H1 (cell line): Measurements from ENCODE around the gene SERPING1. TPM values are rescaled to one million over a fixed set of nuclear protein-coding genes. Genes with fewer than 3 reads are reported as not detected.

Experiments
- BACH1 ChIP-seq: IDR thresholded peaks from 2 replicates; pipeline ENCODE4 v1.6.1; 2012; ENCODE audit warnings: low read length, improper control_type of control experiment
- CEBPB ChIP-seq: IDR thresholded peaks from 2 replicates; pipeline ENCODE4 v1.6.1; 2012; ENCODE audit warnings: low read depth, low read length
- CHD2 ChIP-seq: IDR thresholded peaks from 2 replicates; pipeline ENCODE4 v1.6.1; 2012; ENCODE audit warnings: low read length, improper control_type of control experiment
- FOSL1 ChIP-seq: IDR thresholded peaks from 2 replicates; pipeline ENCODE4 v1.6.1; 2011; ENCODE audit warnings: mild to moderate bottlenecking, low read depth, low read length, moderate library complexity; ENCODE audit not compliant: insufficient read depth
- HDAC6 ChIP-seq: IDR thresholded peaks from one replicate; pipeline ENCODE4 v1.7.1; 2012; ENCODE audit warnings: low read depth, mild to moderate bottlenecking, inconsistent platforms, low read length, moderate library complexity
- JUND ChIP-seq: IDR thresholded peaks from 2 replicates; pipeline ENCODE4 v1.6.1; 2011; ENCODE audit warnings: mild to moderate bottlenecking, improper control_type of control experiment, low read length
- POLR2AphosphoS5 ChIP-seq: IDR thresholded peaks from 2 replicates; pipeline ENCODE4 v1.6.1; 2011; ENCODE audit warnings: low read depth, low read length
- SP1 ChIP-seq: IDR thresholded peaks from 2 replicates; pipeline ENCODE4 v1.6.1; 2011; ENCODE audit warnings: low read depth, low read length
- YY1 ChIP-seq: IDR thresholded peaks from 2 replicates; pipeline ENCODE4 v1.6.1; 2011; ENCODE audit warnings: low read depth, mild to moderate bottlenecking, low read length
- polyA plus RNA-seq, 7 experiments: library from polyadenylated mRNA; depleted of rRNA in 3 of 7; stranded (reverse) in 5 of 7; unstranded in 2 of 7; fragments of >200 nt in 5 of 7; fragments of 200-250 nt in 2 of 7; gene quantifications; 1 replicate in 5 of 7; 2 replicates in 1 of 7; 4 replicates in 1 of 7; pipeline versions ENCODE4 v1.2.1 to v1.2.3, GENCODE V29; 2011 to 2013; ENCODE audit warnings: missing spikeins in 2 of 7, mixed read lengths in 2 of 7
- total RNA-seq: library from RNA; stranded (reverse); fragmentation: NEBNext Ultra II Directional; extraction: Animal tissue kit (Norgen Biotek cat#: 25700); gene quantifications from 2 replicates; pipeline ENCODE4 v1.2.1, GENCODE V29; 2021
- TF ChIP-seq, protein P1 (sequence below): fragments of 300-600 bp; sonication (generic); IDR thresholded peaks from 2 replicates; pipeline ENCODE4 v1.7.1; 2012; ENCODE audit warnings: low read length, moderate library complexity, mild to moderate bottlenecking, inconsistent platforms; ENCODE audit not compliant: insufficient replicate concordance

SERPING1 gene
- total and polyA plus RNA-seq, 2 of the 8 experiments (the other 6 are each of a cell fraction or from before 2014, with no cell fraction given), result 50.9 to 54.8 TPM

DNA sequence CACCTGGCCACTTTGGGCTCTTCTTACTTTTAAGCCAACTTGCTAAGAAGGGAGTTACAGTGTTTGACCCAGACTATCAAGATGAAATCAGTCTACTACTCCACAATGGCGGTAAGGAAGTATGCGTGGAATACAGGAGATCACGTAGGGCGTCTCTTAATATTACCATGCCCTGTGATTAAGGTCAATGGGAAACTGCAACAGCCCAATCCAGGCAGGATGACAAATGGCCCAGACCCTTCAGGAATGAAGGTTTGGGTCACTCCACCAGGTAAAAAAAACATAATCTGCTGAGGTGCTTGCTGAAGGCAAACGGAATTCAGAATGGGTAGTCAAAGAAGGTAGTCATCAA is 53.2 kb downstream of the SERPING1 start (continued):
- TF ChIP-seq, protein P1, sequence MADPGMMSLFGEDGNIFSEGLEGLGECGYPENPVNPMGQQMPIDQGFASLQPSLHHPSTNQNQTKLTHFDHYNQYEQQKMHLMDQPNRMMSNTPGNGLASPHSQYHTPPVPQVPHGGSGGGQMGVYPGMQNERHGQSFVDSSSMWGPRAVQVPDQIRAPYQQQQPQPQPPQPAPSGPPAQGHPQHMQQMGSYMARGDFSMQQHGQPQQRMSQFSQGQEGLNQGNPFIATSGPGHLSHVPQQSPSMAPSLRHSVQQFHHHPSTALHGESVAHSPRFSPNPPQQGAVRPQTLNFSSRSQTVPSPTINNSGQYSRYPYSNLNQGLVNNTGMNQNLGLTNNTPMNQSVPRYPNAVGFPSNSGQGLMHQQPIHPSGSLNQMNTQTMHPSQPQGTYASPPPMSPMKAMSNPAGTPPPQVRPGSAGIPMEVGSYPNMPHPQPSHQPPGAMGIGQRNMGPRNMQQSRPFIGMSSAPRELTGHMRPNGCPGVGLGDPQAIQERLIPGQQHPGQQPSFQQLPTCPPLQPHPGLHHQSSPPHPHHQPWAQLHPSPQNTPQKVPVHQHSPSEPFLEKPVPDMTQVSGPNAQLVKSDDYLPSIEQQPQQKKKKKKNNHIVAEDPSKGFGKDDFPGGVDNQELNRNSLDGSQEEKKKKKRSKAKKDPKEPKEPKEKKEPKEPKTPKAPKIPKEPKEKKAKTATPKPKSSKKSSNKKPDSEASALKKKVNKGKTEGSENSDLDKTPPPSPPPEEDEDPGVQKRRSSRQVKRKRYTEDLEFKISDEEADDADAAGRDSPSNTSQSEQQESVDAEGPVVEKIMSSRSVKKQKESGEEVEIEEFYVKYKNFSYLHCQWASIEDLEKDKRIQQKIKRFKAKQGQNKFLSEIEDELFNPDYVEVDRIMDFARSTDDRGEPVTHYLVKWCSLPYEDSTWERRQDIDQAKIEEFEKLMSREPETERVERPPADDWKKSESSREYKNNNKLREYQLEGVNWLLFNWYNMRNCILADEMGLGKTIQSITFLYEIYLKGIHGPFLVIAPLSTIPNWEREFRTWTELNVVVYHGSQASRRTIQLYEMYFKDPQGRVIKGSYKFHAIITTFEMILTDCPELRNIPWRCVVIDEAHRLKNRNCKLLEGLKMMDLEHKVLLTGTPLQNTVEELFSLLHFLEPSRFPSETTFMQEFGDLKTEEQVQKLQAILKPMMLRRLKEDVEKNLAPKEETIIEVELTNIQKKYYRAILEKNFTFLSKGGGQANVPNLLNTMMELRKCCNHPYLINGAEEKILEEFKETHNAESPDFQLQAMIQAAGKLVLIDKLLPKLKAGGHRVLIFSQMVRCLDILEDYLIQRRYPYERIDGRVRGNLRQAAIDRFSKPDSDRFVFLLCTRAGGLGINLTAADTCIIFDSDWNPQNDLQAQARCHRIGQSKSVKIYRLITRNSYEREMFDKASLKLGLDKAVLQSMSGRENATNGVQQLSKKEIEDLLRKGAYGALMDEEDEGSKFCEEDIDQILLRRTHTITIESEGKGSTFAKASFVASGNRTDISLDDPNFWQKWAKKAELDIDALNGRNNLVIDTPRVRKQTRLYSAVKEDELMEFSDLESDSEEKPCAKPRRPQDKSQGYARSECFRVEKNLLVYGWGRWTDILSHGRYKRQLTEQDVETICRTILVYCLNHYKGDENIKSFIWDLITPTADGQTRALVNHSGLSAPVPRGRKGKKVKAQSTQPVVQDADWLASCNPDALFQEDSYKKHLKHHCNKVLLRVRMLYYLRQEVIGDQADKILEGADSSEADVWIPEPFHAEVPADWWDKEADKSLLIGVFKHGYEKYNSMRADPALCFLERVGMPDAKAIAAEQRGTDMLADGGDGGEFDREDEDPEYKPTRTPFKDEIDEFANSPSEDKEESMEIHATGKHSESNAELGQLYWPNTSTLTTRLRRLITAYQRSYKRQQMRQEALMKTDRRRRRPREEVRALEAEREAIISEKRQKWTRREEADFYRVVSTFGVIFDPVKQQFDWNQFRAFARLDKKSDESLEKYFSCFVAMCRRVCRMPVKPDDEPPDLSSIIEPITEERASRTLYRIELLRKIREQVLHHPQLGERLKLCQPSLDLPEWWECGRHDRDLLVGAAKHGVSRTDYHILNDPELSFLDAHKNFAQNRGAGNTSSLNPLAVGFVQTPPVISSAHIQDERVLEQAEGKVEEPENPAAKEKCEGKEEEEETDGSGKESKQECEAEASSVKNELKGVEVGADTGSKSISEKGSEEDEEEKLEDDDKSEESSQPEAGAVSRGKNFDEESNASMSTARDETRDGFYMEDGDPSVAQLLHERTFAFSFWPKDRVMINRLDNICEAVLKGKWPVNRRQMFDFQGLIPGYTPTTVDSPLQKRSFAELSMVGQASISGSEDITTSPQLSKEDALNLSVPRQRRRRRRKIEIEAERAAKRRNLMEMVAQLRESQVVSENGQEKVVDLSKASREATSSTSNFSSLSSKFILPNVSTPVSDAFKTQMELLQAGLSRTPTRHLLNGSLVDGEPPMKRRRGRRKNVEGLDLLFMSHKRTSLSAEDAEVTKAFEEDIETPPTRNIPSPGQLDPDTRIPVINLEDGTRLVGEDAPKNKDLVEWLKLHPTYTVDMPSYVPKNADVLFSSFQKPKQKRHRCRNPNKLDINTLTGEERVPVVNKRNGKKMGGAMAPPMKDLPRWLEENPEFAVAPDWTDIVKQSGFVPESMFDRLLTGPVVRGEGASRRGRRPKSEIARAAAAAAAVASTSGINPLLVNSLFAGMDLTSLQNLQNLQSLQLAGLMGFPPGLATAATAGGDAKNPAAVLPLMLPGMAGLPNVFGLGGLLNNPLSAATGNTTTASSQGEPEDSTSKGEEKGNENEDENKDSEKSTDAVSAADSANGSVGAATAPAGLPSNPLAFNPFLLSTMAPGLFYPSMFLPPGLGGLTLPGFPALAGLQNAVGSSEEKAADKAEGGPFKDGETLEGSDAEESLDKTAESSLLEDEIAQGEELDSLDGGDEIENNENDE, result no peak
- TF ChIP-seq CHD2, result no peak
- TF ChIP-seq SP1, result no peak
- TF ChIP-seq YY1, result no peak
- TF ChIP-seq FOSL1, result no peak
- no peak for TF ChIP-seq HDAC6
- TF ChIP-seq POLR2AphosphoS5, result 0 out of 2 replicates have a peak, but pooled peaks have one; percentile 62
- no peak for TF ChIP-seq JUND
- no peak for TF ChIP-seq CEBPB
- no peak for TF ChIP-seq BACH1
